Hepatic stellate cell (primary cell): ENCODE results near the gene TMEM253.

Source experiments
- DNase-seq: peaks from one replicate; pipeline ENCODE4 v3.0.0; 2011; ENCODE audit warnings: low spot score

TMEM253 gene

DNA sequence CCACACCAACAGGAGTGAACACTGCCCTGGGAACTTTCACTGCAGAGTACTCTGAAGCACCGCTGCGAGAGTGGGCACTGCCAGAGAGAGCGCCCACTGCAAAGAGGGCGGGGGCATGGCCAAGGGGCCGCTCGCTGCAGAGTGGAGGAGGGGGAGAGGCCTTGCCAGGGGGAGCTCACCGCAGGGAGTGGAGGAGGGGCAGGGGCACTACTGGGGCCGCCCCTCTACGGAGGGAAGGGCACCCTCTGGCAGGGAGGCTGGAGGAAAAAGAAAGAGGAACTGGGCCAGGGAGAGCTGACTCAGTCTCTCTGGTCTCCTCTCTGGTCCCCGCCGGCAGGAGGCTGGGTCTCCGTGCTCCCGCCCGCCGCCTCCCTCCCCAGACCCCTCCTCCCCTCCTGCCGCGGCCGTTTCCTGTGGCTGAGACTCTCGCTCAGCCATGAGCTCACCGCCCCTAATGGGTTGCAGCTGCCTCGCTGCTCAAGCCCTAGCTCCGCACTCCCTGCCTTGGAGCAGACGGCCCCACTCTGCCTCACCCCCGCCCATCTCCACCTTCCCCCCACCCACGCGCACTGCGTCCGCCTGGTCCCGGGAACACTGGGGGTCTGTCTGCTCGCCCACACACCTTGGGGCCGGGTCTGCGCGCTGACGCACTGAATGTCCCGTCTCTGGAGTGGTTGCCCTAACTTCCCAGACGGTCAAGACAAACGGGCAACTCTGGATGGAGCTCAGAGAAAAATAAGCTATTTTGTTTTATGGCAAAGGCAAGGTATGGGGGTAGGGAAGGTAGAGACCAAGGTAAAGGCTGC lies 29.4 kb upstream of the TMEM253 start:
- peak; percentile 92 for DNase-seq

GRCh38 chr14:21072031-21072473 lies 28.8 kb upstream of the TMEM253 start:
- DNase-seq = peak; percentile 80

GRCh38 chr14:21072781-21073339 lies 28.0 kb upstream of the TMEM253 start:
- no peak for DNase-seq

DNA sequence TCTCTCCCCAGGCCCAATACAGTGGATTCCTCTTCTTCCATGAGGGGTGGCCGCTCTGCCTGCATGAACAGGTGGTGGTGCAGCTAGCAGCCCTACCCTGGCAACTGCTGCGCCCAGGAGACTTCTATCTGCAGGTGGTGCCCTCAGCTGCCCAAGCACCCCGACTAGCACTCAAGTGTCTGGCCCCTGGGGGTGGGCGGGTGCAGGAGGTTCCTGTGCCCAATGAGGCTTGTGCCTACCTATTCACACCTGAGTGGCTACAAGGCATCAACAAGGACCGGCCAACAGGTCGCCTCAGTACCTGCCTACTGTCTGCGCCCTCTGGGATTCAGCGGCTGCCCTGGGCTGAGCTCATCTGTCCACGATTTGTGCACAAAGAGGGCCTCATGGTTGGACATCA lies 26.9 kb upstream of the TMEM253 start:
- DNase-seq = no peak

GRCh38 chr14:21074398-21075272 lies 26.2 kb upstream of the TMEM253 start:
- DNase-seq = no peak

GRCh38 chr14:21075719-21076437 lies 25.0 kb upstream of the TMEM253 start:
- no peak for DNase-seq

- DNase-seq = no peak
Observed at GRCh38 chr14:21077672-21078071, 23.2 kb upstream of the TMEM253 start.

- no peak for DNase-seq
Observed at GRCh38 chr14:21078287-21078686, 22.6 kb upstream of the TMEM253 start.

- no peak for DNase-seq
Observed at GRCh38 chr14:21078726-21079125, 22.1 kb upstream of the TMEM253 start.

DNA sequence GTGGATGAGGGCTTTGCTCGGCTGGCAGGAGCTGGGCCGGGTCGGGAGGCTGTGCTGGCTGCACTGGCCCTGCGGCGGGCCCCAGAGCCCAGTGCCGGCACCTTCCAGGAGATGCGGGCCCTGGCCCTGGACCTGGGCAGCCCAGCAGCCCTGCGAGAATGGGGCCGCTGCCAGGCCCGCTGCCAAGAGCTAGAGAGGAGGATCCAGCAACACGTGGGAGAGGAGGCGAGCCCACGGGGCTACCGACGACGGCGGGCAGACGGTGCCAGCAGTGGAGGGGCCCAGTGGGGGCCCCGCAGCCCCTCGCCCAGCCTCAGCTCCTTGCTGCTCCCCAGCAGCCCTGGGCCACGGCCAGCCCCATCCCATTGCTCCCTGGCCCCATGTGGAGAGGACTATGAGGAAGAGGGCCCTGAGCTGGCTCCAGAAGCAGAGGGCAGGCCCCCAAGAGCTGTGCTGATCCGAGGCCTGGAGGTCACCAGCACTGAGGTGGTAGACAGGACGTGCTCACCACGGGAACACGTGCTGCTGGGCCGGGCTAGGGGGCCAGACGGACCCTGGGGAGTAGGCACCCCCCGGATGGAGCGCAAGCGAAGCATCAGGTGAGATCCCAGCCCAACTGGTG lies 19.2 kb upstream of the TMEM253 start:
- no peak for DNase-seq

GRCh38 chr14:21083565-21084325 lies 17.1 kb upstream of the TMEM253 start:
- no peak for DNase-seq

DNA sequence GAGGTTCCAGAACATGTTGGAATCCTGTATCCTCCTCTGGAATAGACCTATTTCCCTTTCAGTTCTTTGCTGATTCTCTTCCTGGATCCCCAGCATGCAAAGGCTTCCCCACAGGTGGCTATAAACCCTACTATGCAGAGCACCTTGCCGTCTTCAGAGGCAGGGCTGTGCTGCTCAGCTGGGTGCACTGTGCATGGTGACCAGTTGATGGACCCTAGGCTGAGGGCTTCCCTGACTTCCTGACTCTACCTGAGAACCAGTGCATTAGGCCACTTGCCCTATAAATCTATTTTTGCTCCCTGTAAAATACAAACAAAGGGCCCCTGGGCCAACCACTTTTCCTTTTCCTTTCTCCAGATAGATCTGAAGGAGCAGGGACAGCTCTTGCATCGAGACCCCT lies 16.5 kb upstream of the TMEM253 start:
- DNase-seq = no peak

- DNase-seq = peak; percentile 88
Observed at GRCh38 chr14:21084998-21085853, 15.6 kb upstream of the TMEM253 start.

DNA sequence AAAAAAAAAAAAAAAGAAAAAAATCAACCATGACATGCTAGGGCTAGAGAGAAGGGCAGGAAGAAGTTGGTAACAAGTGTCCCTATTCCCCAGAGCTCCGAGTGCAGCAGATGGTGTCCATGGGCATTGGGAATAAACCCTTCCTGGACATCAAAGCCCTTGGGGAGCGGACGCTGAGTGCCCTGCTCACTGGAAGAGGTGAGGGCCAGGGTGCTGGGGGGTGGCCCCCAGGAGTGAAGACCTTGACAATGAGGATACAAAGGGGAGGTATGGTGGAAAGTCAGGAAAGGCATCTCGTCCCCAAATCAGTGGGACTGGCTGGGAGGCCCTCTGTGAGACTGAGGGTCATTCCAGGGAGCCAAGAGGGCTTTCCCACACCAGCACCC lies 14.0 kb upstream of the TMEM253 start:
- no peak for DNase-seq

DNA sequence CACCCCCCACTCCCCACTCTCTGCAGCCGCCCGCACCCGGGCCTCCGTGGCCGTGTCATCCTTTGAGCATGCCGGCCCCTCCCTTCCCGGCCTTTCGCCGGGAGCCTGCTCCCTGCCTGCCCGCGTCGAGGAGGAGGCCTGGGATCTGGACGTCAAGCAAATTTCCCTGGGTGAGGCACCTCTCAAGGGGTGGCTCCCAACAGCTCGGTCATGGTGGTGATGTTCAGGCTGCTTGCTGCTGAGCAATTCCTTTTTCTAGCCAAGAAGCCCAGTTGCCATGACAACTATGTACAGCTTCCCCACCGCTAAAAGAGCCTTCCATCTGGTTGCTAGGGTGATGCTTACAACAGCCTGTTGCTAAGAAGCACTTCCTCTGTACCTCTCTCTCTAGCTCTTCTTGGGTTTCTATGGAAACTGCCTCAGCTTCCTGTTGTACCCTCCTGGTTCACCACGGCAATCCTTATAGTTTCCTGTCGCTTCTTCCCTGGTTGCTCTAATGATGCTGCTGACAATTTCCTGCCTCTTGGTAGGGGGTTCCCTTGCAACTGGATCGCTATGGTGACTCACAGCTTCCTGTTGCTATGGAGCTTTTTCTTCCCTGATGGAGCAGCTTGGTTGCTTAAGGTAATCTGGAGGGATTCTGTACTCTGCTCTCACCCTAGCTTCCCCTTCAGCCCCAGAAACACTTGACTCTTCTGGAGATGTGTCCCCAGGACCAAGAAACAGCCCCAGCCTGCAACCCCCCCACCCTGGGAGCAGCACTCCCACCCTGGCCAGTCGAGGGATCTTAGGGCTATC lies 13.4 kb upstream of the TMEM253 start:
- peak; percentile 92 for DNase-seq

GRCh38 chr14:21088687-21089086 lies 12.2 kb upstream of the TMEM253 start:
- no peak for DNase-seq

GRCh38 chr14:21089271-21089670 lies 11.6 kb upstream of the TMEM253 start:
- DNase-seq = no peak

GRCh38 chr14:21089877-21090193 lies 11.0 kb upstream of the TMEM253 start:
- no peak for DNase-seq

DNA sequence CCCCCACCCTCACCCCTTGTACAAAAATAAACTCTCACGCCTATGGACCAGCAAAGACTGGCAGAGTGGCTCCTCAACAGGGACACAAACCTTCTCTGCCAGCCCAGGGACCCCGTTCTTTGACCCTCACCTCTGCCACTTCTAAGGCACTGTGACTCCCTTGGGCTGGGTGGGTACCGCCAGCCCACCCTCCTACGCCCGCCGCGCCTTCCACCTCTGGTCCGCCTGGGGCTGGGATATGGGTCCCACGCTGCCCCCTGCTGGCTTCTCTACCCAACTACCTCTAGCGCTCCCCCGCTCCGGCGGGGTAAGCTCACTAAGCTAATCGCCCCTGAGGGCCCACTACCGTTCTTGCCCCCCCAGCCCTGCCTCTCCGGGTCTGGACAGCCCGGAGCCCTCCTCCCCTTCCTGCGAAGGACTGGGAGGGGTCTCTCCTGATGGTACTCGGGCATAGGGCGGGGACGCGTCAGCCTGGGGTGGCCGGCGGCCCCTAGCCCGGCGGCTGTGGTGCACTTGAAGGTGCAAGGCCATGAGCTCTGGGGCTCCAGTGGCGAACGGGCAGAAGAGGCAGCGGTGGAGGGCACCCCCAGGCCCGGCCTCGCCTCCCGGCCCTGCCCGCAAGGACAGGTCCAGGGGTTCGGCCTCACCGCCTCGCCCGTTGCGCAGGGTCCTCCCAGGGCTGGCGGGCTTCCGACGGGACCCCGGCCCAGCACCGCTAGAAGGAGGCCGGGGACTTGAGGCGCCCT lies 10.5 kb upstream of the TMEM253 start:
- DNase-seq = no peak
